ENCODE data around the gene LINGO1.

Gene LINGO1

DNA sequence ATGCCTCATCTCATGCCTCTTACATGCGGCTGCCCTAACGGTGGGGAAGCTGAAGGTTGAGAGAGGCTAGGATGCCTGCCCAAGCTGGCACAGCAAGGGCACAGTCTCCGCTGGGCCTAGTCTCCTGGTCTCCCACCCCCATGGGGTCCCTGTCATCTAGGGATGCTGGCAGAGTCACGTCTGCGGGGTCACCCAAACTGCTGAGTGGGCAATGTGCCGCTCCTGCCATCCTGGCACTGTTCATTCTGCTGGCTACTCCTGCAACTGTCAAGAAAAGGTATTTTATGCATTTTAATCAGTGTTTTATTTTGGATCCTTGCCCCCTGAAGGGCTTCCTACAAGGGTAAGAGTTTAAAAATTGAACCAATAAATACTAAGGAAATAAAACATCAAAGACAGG lies 12.8 kb downstream of the LINGO1 start:
- no peak for DNase-seq (ENCODE audit: extremely low read depth in 1 of 2, low read depth in 1 of 2)

GRCh38 chr15:77617476-77618230 lies 15.1 kb downstream of the LINGO1 start:
- DNase-seq (ENCODE audit: extremely low read depth in 1 of 2, low read depth in 1 of 2), result no peak

GRCh38 chr15:77616072-77616471 lies 16.6 kb downstream of the LINGO1 start:
- no peak for DNase-seq (ENCODE audit: extremely low read depth in 1 of 2, low read depth in 1 of 2)

- no peak for DNase-seq (ENCODE audit: extremely low read depth in 1 of 2, low read depth in 1 of 2)
Measured at GRCh38 chr15:77615472-77615871, 17.2 kb downstream of the LINGO1 start.

DNA sequence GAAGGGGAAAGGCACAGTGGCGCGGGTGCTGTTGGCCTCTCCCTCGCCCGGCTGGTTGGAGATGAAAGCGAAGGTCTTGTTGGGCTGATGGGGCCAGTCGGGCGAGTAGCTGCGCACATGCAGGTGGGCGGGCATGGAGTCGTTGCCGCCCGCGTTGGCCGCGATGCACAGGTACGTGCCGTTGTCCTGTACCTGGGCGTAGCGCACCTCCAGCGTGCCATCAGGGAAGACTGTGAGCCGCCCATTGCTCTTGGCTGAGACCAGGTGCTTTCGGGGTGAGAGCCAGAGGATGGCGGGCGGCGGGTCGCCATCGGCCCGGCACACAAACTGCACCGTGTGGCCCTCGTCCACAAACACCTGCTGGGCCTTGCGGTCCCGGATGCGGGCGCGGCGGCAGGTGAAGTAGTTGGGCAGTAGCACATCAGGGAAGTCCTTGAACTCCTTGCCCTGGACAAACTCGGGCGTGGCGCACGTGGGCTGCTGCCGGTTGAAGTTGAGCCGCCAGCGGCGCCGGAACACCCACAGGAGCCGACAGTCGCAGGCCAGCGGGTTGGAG lies 18.4 kb downstream of the LINGO1 start:
- no peak for DNase-seq (ENCODE audit: extremely low read depth in 1 of 2, low read depth in 1 of 2)

GRCh38 chr15:77613814-77614213 lies 18.9 kb downstream of the LINGO1 start:
- no peak for DNase-seq (ENCODE audit: extremely low read depth in 1 of 2, low read depth in 1 of 2)

GRCh38 chr15:77612958-77613601 lies 19.6 kb downstream of the LINGO1 start:
- no peak for DNase-seq (ENCODE audit: extremely low read depth in 1 of 2, low read depth in 1 of 2)

DNA sequence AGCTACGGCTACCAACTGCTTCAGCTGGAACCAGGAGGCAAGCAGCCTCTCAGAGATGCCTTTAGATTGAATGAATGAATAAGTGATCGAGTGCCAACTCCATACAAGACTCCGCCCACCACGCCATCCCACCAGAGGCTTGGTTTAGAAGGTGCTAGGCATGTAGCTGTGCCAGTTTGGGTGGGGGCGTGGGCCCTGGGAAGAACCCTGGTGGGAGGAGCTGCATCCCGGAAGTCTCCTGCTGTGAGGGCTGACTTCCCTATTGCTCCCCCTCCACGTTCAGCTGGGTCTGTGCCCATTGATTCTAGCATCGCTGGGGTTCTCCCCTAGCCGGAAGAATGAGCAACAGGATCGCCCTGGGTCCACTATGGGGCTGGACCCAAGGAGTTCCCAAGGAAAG lies 20.9 kb downstream of the LINGO1 start:
- DNase-seq (ENCODE audit: extremely low read depth in 1 of 2, low read depth in 1 of 2), result no peak

DNA sequence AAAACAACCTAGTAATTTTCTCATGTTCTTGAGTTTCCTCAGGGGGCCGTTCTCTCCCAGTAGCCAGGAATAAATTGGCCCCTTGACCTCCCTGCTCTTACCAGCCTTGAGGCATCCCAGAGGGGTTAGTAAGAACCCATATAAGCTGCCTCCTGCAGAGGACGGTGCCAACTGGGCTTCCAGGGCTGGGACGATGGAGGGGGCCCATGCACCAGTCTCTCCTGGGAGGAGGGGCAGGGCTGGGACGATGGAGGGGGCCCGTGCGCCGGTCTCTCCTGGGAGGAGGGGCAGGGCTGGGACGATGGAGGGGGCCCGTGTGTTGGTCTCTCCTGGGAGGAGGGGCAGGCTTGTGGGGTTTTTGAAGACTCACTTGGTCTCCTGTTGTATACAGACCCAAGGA lies 22.0 kb downstream of the LINGO1 start:
- no peak for DNase-seq (ENCODE audit: extremely low read depth in 1 of 2, low read depth in 1 of 2)

DNA sequence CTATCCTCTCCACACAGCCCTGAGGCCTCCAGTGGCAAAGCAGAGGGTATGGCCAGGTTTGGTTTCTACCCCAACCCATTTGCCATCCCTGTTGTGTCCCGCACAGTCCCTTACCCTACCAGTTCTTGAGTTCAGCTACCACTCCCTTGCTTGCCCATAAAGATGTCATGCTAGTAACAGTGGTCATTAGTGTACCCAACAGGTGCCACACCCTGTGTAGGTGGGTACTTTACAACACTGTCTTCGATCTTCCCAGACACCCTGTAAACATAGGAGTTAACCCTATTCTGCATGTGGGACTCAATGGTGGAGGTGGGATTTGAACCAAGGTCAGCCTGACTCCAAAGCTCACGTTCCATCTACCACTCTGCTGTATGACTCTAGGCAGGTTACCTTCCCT lies 23.2 kb downstream of the LINGO1 start:
- DNase-seq (ENCODE audit: extremely low read depth in 1 of 2, low read depth in 1 of 2), result no peak

GRCh38 chr15:77608774-77609173 lies 23.9 kb downstream of the LINGO1 start:
- no peak for DNase-seq (ENCODE audit: extremely low read depth in 1 of 2, low read depth in 1 of 2)

DNA sequence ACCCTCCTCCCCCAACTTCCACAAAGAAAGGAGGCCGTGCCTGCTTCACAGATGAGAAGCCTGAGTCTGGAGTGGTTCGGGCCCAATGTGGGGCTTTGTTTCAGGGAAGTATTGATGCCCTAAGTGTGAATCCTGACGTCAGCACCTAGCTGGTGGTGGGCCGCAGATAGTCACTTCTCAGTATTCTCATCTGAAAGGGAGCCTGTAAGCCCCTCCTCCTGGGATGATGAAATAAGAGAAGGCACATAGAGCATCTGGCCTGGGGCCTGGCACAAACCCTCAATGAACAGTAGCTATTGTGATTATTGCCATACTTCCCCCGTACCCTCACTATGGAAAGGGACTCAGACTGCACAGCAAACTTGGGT lies 24.8 kb downstream of the LINGO1 start:
- no peak for DNase-seq (ENCODE audit: extremely low read depth in 1 of 2, low read depth in 1 of 2)

DNA sequence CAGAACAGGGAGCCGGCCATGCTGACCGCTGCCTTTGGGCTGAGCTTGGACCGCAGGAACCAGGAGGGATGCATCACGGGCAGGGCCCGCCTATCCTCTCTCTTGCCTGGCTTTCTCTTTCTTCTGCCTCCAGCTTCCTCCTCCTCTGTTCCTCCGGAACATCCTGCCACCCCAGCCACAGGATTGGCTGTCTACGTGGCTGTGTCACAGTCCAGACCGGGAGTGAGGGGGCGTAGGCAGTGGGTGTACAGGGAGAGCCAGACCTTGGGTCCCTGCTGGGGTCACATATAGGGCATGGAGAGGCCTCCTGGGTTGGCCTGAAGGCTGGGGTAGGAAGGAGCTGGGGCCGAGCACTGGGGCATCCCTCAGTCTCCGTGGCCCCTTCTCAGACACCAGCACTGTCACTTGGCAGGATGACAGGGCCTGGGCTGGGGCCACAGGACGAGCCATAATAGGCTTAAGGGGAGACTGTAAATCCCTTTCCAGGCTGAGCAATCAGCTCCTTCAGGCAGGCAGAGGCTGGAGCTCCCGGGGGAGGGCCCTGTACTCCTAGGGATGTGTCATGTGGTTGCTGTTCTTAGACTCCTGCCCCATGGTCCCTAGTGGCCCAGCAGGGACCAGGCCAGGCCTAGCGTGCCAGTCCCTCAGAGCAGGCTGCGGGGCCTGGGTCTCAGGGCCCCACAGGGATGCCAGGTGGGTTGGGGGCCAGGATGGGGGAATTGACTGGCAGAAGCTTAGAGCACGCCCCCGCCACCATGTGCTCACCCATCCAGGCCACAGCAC lies 25.4 kb downstream of the LINGO1 start:
- no peak for DNase-seq (ENCODE audit: extremely low read depth in 1 of 2, low read depth in 1 of 2)

DNA sequence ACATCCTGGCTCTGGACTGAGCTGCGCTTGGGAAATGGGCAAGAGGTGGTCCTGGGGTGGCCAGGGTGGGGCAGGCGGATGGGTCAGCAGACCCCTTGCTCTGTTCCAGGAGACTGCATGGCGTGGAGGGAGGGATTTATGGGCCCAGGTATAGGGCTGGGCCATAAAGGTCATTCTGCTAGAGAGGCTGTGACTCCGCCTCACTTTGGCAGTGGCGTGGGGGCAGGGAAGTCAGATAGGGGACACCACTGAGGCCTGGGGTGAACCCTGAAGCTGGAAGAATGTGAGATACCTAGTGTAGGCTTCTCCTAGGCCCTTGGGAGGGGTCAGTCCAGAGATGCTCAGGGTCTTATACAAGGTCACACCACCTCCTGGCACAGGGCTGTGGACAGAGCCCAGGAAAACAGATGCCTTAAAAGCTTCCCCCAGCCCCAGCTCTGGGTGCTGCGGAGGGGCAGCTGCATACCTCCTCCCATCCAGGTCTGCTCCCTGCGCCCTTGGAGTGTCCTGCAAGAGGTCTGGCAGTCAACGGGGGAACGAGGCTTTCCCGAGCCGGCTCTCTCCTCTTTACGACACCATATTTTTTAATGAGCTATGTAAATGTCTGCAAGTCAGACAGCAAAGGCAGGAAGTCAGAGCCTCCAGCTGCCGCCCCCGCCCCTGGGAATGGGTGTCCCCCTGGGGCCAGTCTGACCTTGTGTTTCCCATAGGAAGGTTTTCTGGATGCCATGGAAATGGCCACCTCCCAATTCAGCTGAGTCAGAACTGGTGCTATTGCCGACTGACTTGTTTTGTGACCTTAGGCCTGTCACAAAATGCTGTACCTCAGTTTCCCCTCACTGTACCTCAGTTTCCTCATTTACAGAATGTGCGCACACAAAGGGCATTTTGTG lies 26.3 kb downstream of the LINGO1 start:
- DNase-seq (ENCODE audit: extremely low read depth in 1 of 2, low read depth in 1 of 2), result no peak

- DNase-seq (ENCODE audit: extremely low read depth in 1 of 2, low read depth in 1 of 2), result no peak
Measured at GRCh38 chr15:77605547-77605946, 27.2 kb downstream of the LINGO1 start.

DNA sequence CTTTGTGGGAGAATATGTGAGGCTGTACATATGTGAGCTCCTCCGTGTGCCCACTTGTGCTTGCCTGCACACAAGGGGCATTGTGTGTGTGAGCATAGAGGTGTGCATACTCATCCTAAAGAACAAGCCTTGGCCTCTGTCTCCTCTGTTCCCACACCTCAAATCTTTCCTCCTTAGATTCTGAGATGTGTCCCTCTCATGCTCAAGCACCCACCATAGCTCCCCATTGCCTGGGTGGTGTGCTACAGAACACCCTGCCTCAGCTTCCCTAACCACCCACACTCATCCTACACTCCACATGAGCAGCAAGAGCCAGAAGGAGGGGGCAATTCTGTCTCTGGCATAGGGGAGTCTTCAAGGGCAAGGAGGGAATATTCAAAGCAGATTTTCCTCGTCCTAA lies 27.7 kb downstream of the LINGO1 start:
- DNase-seq (ENCODE audit: extremely low read depth in 1 of 2, low read depth in 1 of 2), result no peak

GRCh38 chr15:77603611-77604336 lies 28.9 kb downstream of the LINGO1 start:
- DNase-seq (ENCODE audit: extremely low read depth in 1 of 2, low read depth in 1 of 2), result no peak

GRCh38 chr15:77602800-77603199 lies 29.9 kb downstream of the LINGO1 start:
- DNase-seq (ENCODE audit: extremely low read depth in 1 of 2, low read depth in 1 of 2), result no peak

DNA sequence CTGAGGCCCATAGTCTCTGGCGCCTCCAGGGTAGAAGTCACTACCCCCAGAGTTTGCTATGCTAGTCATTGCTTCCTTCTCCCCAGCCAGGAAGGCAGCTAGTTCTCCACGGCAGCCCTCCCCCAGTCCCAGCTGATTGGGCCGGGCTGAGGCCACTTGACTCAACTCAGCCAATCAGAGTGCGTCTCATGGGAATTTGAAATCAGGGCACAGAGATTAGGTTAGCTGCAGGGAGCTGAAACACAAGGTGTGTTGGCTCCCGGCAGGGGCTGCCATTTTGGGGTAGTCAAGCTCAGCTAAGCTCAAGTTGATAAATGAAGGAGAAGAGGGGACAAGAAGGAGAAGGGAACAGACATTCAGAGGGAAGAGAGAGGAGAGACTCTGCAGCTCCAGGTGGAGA lies 32.8 kb downstream of the LINGO1 start:
- no peak for DNase-seq (ENCODE audit: extremely low read depth in 1 of 2, low read depth in 1 of 2)

DNA sequence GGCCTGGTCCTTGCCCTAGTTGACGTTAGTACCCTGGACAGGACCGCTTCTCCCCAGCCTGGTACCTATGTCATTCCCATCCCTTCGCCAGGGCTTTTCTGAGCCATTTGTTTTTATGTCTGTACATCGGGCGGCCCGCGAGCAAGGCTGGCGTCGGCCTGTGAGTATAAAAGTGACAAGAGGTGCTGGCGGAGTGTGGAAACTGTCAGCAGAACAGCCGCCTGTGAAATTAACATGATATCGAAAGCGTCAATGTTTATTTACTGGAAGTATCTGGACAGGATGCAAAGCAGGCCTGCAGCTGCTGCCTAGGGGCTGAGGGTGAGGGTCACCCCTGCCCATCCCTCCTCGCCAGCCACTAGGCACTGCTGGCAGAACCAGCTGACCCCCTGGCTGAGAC lies 33.4 kb downstream of the LINGO1 start:
- DNase-seq (ENCODE audit: extremely low read depth in 1 of 2, low read depth in 1 of 2), result no peak

Data from stimulated activated CD8-positive, alpha-beta memory T cell treated with anti-CD3 and anti-CD28 coated beads, Interleukin-7, amount 100 ng/mL, for 48 hours (primary cell).